NCI-H510A treated with DMSO at 0.1 percent for 48 hours (cell line): ENCODE results near the gene KHK.
"Not testable (repeated sequence)": the region's sequence is repeated elsewhere in the genome, so short reads cannot be mapped to it uniquely, and the experiment has no call there.

ENCODE experiments used
- DNase-seq: peaks from one replicate; lab custom pipeline; 2025; lab: John Stamatoyannopoulos, UW

KHK gene

DNA sequence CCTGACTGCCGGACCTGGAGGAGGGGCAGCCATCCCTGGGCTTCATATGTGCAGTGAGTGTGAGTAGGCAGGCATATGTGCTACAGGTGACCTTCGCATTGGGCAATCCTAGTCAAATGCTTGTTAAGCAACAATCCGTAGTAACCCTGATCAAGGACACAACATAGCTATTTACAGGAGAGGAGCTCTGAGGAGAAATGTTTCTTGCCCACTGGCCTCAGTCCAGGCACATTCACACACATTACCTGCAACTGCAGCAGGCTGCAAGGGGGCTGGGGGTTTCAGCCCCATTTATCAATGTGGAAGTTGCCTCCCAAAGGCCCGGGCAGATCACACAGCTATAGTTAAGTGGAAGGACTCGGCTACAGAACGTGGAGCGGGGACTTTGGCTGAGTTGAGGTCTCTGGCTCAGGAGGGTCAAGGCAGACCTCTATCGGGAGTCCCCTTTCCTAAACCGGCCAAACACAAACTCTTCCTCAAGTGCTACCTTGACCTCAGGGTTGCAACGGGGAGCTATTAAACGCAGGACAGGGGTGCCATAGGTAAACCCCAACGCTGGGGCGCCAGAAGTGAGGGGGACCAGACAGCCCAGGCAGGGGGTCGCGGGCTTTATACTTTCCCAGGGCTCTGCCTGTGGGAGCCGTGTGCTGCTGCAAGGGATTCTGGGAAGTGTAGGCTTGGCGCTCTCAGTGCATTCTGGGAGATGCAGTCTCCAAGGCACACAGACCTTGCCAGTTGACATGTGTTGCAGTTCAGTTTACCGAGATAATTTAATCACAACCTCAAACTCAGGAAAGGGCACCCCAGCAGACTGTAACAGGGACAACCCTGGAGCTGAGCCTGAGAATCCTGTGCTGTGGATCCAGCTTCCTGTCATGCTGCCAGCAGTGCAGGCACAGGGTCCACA lies 9.4 kb downstream of the KHK start:
- no peak for DNase-seq

DNA sequence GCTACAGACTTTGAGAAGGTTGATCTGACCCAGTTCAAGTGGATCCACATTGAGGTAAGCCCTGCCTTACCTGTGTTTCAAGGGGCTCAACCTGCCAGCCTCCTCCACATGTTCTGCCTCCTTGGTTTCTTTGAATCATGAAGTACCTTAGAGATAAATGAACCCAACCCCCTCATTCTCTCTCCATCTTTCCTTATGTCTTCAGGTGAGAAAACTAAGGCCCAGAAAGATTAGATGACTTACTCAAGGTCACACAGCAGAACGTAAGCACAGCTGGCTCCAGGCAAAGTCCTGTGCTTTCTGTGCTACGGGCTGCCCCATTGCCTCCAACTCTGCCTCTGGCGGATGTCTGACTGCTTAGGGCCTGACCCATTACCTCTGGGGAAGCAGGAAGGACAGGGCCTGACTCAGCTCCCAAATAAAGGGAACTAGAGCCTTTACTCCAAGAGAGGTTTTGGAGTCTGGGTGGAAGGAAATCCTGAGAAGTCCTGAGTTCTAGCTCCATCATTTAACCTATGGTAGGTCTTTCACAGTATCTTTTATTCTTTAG lies 10.3 kb downstream of the KHK start:
- DNase-seq: no peak

DNA sequence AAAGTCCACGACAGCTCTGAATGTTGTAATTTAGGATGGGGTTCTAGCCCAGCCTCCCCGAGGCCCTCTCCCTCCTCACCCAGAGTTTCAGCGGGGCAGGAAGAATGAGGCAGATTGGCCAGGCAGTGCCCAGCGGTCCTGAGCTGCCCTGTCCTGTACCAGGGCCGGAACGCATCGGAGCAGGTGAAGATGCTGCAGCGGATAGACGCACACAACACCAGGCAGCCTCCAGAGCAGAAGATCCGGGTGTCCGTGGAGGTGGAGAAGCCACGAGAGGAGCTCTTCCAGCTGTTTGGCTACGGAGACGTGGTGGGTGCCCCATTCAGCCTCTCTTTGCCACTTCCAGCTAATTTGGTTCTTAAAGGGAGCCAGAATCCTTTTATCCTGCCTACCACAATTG lies 10.8 kb downstream of the KHK start:
- DNase-seq: no peak

DNA sequence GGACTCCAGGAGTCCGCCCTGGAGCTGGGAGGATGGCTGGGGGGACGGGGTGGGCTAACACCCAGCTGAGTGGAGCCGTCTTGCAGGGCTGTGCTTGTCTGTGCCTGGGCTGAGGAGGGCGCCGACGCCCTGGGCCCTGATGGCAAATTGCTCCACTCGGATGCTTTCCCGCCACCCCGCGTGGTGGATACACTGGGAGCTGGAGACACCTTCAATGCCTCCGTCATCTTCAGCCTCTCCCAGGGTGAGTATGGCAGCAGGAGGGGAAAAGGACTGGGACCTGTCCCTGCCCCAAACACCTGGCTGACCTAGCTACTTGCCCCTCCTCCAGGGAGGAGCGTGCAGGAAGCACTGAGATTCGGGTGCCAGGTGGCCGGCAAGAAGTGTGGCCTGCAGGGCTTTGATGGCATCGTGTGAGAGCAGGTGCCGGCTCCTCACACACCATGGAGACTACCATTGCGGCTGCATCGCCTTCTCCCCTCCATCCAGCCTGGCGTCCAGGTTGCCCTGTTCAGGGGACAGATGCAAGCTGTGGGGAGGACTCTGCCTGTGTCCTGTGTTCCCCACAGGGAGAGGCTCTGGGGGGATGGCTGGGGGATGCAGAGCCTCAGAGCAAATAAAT lies 12.9 kb downstream of the KHK start:
- no peak for DNase-seq

DNA sequence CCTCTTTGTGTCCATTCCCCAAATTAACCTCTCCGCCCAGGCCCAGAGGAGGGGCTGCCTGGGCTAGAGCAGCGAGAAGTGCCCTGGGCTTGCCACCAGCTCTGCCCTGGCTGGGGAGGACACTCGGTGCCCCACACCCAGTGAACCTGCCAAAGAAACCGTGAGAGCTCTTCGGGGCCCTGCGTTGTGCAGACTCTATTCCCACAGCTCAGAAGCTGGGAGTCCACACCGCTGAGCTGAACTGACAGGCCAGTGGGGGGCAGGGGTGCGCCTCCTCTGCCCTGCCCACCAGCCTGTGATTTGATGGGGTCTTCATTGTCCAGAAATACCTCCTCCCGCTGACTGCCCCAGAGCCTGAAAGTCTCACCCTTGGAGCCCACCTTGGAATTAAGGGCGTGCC lies 13.5 kb downstream of the KHK start:
- no peak for DNase-seq

DNA sequence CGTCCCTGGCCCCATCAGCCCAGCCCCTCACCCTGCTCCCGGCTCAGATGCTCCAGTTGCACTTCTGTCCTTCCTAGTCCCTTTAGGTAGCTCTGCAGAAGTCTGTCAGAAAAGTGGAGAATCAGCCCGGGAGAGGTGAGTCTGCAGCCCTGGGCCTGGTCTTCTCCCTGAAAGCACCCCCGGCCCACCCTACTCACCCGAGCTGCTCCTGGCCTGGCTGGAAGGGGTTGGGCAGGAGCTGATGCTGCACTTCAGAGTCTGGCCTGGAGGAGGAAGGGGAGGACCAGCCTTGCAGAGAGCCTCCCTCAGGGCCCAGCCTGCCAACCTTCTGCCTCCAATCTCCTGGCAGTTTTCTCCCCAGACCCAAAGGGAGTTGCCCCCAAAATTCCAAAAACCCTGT lies 15.8 kb downstream of the KHK start:
- no peak for DNase-seq

DNA sequence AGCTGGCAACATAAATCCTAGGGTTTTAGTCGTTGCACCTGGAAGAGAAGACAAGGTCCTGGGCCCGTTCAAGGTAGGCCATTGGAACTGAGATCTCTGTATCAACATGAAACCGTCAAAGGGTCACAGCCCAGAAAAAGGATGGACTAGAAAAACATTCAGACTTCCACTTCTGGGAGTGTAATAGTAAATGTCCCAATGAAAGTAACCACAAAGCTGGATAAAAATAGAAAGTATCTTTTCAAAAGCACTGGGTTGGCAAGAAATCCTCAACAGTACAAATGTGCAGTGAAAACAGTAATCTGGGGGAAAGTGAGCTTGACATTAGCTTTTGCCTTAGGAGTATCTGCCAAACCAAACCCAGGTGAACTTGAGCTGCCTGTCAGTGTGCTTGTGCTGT lies 19.4 kb downstream of the KHK start:
- DNase-seq: no peak

DNA sequence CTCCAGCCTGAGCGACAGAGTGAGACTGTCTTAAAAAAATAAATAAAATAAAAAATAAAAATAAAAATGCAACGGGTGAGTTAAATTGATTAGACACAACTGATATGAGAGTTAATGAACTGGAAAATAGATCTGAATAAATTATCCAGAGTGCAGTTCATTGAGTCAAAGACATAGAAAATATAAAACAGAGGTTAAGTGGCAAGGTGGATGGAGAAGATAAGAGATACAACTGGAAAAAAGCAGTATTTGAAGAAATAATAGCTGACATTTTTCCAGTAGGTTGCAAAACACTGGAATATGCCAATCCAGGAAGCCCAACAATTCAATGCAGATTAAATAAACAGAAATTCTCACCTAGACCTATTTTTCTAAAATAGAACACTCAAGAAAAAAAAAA lies 21.6 kb downstream of the KHK start:
- DNase-seq: no peak

DNA sequence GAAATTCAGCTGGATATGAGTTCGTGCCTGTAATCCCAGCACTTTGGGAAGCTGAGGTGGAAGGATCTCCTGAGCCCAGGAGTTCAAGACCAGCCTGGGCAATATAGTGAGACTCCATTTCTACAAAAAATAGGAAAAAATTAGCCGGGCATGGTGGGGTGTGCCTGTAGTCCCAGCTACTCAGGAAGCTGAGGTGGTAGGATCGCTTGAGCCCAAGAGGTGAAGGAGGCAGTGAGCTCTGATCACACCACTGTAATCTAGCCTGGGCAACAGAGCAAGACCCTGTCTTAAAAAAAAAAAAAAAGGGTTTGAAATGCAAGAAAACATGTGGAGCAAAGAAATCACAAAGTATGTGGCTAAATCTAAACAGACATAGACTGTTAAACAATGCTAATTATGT lies 22.5 kb downstream of the KHK start:
- DNase-seq: no peak

DNA sequence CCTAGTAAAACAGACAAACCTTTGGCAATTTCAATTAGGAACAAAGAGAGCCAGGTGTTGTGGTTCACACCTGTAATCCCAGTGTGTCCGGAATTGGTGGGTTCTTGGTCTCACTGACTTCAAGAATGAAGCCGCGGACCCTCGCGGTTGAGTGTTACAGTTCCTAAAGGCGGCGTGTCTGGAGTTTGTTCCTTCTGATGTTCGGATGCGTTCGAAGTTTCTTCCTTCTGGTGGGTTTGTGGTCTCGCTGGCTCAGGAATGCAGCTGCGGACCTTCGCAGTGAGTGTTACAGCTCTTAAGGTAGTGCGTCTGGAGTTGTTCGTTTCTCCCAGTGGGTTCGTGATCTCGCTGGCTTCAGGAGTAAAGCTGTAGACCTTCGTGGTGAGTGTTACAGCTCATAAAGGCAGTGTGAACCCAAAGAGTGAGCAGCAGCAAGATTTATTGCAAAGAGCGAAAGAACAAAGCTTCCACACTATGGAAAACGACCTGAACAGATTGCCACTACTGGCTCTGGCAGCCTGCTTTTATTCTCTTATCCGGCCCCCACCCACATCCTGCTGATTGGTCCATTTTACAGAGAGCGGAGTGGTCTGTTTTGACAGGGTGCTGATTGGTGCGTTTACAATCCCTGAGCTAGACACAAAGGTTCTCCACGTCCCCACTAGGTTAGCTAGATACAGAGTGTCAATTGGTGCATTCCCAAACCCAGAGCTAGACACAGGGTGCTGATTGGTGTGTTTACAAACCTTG lies 24.2 kb downstream of the KHK start:
- not testable (repeated sequence) for DNase-seq

DNA sequence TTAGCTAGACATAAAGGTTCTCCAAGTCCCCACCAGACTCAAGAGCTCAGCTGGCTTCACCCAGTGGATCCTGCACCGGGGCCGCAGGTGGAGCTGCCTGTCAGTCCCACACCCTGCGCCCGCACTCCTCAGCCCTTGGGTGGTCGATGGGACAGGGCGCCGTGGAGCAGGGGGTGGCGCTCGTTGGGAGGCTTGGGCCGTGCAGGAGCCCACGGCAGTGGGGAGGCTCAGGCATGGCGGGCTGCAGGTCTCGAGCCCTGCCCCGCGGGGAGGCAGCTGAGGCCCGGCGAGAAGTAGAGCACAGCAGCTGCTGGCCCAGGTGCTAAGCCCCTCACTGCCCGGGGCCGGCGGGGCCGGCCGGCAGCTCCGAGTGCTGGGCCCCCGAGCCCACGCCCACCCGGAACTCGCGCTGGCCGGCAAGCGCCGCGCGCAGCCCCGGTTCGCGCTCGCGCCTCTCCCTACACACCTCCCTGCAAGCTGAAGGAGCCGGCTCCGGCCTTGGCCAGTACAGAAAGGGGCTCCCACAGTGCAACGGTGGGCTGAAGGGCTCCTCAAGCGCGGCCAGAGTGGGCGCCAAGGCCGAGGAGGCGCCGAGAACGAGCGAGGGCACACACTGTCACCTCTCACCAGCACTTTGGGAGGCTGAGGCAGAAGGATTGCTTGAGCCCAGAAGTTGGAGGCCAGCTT lies 25.0 kb downstream of the KHK start:
- not testable (repeated sequence) for DNase-seq

DNA sequence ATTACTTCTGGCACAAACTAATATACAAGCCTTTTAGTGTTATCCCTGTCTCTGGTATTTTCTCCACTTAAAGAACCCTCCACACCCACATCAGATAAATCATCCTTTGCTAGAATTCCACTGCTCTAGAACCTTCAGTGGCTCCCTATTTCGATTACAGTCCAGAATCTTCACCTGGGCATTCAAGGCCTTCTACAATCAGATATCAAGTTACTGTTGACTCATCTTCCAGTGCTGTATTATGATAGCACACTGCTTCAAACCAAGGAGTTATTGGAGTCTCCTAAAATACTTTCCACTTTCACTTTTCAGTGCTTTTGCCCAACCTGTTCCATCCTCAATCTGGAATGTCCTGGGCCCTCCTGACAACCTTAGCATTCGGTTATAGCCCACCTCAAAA lies 28.9 kb downstream of the KHK start:
- DNase-seq: no peak

DNA sequence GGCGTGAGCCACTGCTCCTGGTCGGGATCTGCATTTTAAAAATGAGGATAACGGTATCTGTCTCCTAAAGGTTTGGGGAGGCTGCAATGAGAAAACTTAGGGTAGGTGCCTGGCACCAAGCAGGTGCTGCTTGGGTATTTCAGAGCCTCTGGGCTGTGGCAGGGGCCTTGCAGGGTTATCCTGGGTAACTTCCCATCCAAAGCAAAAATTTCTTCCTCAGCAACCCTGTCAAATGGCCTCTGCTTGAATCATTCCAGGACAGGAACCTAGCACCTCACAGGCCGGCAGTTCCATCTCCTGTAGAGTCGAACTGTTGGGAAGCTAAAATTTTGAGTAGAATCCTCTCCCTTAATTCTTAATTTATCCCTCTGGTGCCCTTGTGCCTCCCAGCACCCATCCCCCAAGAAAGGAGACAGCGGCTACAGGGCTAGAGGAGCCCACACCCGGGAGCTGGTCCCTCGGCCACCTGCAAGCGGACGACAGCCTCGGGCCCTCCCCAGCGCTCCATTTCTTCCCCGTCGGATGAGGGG lies 31.5 kb downstream of the KHK start:
- DNase-seq: no peak

DNA sequence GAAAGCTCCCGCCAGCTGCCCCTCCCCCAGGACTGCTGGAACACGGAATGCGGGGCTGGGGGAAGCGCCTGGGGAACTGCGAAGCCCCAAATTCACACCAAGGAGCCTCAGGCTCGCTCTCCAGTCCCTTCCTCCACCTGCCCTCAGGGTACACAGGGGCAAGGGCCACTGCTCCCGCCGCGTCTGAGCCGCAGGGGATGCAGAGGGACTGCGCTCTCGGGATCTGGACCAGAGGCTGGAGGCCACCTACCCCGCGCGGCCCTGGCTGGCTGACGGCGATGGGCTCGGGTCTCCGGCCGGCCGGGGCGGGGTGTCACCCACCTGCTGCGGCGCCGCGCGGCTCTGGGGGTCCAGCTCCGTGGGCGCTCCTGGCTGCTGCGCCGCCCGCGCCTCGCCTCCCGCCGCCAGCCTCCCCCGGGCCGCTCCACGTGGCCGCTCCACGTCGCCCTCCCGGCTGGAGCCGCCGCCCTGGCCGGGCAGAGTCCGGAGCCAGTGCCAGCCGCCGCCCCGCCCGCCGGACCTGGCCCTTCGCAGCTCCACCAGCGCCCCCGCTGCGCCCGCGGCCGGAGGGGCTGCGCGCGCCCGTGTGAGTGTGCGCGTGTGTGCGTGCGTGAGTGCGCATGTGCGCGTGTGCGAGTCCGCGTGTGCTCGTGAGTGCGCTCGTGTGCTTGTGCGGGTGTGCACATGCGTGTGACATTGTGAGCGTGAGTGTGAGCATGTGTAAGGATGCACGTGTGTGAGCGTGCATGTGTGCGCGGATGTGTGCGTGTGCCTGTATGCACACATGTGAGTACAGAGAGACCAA lies 32.2 kb downstream of the KHK start, which contains the start of gene CGREF1:
Gene CGREF1, minus strand, starts transcription at position 604 of the 805 bp plus-strand sequence. CDS start 14,762 bp downstream, outside the sequence.
- DNase-seq: no peak

DNA sequence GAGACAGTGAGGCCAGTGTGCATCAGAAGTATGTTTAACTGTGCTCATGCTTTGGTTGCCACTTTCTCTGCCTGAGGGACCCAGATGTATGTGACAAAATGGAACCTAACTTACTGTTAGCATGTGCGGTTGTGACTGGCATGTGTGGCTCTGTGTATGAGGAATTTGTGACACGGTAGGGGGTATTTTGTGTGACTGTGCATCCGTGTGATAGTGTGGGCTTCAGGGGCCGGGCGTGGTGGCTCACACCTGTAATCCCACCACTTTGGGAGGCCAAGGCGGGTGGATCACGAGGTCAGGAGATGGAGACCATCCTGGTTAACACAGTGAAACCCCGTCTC lies 32.7 kb downstream of the KHK start:
- DNase-seq: not testable (repeated sequence)

DNA sequence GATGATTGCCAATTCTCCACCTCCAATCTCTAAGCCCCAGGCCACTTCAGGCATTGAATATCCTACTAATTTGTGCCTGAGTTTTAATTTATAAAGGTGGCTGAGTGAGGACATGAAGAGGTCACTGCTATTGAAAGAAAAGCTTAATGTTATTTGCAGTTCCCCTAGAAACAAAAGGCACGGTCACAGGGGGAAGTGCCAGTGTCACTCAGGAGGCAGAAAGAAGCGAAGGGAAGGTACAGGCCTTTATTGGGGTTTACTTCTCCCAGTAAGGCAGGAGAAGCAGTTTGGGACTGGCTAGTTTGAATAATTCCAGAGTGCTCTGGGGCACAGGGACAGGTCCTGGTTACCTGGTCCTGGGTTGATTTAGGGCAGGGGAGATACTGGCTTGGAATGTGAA lies 35.3 kb downstream of the KHK start:
- DNase-seq: no peak

DNA sequence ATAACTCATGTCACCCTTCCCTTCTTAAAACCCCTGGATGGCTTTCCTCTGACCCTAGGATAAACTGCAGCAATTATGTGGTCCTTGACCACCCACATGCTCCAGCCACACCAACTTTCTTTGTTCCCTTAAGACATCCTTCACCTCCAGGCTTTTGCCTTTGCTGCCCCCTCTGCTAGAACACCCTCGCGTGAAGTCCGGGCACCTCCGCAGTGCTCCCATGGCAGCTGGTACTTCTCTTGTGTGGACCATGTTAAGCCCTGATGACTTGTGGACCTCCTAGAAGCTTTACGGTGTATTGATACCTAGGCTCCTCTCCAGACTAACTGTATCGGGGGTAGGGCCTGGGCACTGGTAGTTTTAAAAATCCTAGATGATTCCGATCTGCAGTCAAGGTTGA lies 36.2 kb downstream of the KHK start:
- DNase-seq: no peak

DNA sequence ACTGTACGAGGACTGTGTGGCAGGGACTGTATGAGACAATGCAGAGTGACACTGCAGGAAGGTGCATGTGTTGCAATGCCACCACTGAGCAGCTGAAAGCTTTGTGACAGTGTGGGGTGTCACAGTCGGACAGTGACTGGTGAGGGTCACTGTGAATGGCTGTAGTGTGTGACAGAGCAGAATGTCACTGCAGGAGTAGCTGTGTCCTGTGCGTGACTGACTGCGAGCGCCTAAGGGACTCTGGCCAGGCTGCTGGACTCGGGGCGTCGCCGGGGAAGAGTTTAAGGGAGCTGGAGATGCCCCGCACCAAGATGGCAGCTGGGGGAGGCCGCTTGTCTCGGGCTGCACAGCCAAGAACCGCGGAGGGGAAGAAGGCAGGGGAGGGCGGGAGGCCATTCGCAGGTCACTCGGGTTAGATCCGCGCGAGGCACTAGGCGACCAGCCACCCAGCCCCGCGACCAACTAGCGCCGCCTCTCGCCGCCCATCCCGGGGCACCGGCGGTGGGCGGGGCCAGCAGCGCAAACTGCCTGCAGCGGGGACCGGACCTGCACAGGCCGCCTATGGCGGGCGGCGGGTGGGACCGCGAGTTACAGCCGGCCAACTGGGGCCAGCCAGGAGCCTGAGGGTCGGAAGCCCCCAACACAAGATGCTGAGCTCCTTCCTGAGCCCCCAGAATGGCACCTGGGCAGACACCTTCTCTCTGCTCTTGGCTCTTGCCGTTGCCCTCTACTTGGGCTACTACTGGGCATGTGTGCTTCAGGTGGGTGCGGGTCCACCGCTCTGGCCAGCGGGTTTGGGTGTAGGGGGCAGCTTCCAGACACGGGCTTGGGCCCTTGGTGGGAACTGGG lies 37.0 kb downstream of the KHK start, which contains the start of gene ABHD1:
Gene ABHD1, plus strand, starts transcription at position 514 of the 849 bp plus-strand sequence. Its CDS starts 134 bp downstream, at position 648.
- peak; percentile 24 for DNase-seq

DNA sequence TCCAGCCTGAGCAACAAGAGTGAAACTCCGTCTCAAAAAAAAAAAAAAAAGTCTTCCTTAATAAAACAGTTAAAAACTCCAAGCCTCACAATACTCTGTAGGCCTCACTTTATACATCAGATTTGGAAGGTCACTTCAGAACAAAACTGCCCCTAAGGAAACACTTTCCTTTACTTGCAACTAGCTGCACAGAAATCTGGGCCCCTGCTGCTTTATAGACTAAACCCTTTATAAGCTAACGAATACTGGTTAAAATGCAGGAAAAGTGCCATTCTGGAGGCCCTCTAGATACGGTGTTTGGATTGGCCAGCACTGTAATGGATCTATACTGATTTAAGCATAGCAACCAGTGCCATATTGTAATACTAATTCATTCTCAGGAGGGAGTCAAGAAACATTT lies 38.5 kb downstream of the KHK start:
- no peak for DNase-seq

DNA sequence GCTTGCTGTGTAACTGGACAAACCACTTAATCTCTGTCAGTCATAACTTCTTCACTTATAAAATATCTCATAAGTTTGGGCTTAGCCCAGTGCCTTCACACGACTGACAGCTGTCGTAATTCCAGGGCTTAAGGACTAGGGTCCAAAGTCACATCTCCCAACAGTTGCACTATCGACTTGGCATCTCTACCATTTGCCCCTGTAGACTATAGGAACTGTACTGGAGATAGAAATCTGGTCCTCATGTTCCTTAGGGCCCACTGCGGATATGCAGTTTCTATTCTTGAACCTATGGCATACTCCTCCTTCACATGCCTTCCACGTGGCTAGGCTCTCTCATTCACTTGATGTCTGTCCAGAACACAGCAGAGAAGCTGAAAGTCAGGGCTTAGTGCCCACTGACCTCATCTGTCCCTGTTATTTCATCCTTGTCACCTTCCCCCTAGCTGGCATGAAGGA lies 39.7 kb downstream of the KHK start:
- DNase-seq: no peak
